GM18507 (cell line): ENCODE results near the gene MAGEB2.

Experiments used
- DNase-seq: peaks from one replicate; pipeline ENCODE4 v3.0.0; 2011; ENCODE audit warnings: low read depth; ENCODE audit not compliant: insufficient read length; ENCODE audit errors: extremely low spot score
- FAIRE-seq: peaks from 2 replicates; lab custom pipeline; 2011; peaks lifted over from hg19 to GRCh38; lab: Jason Lieb, UNC

Gene MAGEB2

GRCh38 chrX:30262763-30263162, 47.4 kb downstream of the MAGEB2 start:
- no peak for DNase-seq
- FAIRE-seq, result no peak
